ENCODE measurements around the gene SSC5D.

The SSC5D gene

DNA sequence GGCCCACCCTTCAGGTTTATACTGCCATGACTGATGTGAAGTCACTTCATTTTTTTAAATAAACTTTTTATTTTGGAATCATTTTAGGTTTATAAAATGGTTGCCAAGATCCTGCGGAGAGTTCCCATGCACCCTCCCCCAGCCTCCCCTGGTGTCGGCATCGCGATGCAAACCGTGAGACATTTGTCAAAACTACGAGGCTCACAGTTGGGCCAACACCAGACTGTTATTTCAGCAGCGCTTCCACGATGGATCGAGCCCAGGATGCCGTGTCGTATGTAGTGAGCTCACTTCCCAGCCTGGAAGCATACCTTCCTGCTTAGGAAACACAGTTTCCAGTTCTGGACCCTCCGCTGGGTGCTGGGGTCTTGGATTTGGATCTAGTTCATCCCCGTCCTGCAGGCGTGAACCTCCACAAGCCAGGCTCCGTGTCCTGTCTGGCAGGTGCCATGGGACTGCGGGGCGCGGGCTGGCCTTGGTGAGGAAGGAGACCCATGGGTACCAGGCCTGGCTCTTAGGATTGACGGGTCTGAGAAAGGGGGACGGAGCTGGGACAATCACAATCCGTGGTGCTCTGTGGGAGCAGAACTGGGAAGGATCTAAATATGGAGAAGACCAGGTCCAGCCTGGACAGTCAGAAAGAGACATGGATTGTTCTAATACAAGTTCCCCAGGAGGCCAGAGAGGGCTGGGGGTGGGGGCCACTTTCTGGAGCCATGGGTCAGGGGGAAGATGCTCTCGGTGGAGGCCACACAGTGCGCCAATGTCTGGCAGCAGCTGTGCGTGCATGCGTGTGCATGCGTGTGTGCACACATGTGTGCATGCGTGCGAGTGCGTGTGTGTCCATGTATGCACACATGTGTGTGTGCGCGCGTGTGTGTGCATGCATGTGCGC lies 51.1 kb downstream of the SSC5D start:
- no peak for DNase-seq

DNA sequence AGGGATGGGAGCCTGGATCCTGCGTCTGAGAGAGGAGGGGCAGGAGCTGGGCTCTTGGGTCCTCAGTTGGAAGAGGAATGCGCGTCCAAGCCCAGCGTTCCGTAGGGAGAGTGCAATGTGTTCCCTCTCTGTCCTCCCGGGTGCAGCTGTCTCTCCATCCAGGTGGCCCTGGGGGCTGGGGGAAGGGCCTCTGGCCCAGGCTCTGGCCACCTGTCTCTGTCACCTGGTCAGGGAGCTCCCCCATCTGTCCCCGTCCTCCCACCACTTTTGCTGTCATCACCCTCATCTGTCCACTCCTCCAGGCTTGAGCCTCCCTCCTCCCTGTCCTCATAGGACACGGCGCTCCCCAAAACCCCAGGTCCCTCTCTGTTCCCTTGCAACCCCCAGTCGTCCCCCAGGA lies 52.4 kb downstream of the SSC5D start:
- no peak for DNase-seq

DNA sequence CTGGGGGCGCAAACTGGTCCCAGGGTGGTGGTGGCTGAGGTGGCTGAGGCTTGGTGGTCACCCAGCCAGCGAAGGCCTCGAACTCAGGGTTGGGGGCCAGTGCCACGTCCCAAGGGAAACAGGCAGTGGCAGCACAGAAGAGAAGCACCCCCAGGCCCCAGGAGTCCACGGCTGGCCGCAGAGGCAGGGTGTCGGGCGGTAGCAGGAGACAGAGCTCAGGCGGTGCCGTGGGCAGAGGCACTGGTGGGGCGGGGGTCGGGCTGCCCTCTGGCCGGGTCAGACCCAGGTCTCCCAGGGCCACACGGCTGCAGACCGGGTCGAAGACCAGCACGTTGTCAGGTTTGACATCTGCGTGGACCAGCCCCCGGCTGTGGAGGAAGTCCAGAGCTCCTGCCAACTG lies 52.9 kb downstream of the SSC5D start:
- no peak for DNase-seq

GRCh38 chr19:55542292-55542855 lies 54.1 kb downstream of the SSC5D start:
- DNase-seq: no peak

- no peak for DNase-seq
Measured at GRCh38 chr19:55543567-55543966, 55.3 kb downstream of the SSC5D start.

DNA sequence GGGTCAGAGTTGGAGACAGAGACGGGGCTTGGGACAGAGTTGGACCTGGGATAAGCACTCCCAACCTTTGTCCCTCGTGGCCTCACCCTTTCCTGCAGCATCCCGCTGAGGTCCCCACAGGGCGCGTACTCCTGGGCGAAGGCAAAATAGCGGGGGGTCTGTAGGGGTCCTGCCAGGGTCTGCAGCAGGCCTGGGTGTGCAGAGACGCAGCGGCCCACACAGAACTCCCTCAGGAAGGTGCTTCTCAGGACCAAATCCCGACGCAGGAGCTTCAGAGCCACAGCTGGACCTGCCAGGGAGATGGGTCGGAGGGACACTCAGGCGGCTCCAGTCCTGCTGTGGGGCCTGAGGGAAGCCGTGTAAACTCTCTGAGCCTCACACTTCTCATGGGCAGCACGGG lies 55.8 kb downstream of the SSC5D start:
- no peak for DNase-seq

GRCh38 chr19:55544776-55545439 lies 56.7 kb downstream of the SSC5D start:
- DNase-seq: no peak

GRCh38 chr19:55545443-55545842 lies 57.2 kb downstream of the SSC5D start, which contains the start of gene SBK3:
TSS of gene SBK3 (minus strand) at chr19:55545543. CDS start at chr19:55545543, 0 bp downstream.
- no peak for DNase-seq

GRCh38 chr19:55546011-55546410 lies 57.8 kb downstream of the SSC5D start:
- DNase-seq: no peak

DNA sequence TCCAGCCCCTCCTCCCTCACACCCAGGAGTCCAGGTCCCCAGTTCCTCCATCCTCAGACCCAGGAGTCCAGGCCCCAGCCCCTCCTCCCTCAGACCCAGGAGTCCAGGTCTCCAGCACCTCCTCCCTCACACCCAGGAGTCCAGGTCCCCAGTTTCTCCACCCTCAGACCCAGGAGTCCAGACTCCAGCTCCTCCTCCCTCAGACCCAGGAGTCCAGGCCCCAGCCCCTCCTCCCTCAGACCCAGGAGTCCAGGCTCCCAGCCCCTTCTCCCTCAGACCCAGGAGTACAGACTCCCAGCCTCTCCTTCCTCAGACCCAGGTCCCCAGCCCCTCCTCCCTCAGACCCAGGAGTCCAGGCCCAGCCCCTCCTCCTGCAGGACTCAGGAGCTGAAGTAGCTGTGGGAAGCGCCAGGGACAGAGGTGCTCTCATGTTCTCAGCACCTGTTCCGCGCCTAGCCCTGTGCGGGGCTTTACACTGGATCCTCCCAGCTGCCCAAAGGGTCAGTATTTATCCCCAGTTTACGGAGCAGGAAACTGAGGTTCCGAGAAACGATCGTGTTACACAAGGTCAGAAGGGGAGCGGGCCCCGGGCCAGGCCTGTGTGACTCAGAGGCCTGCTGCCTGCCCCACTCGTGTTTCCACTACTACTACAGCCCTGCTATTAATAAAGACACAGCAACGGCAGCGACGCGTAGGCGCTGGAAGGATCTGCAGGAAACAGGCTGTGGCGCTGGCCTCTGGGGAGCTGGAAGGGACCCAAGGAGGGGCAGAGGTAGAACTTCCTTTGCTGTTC lies 58.8 kb downstream of the SSC5D start:
- DNase-seq: no peak

- DNase-seq: no peak
Measured at GRCh38 chr19:55549500-55550320, 61.5 kb downstream of the SSC5D start.

DNA sequence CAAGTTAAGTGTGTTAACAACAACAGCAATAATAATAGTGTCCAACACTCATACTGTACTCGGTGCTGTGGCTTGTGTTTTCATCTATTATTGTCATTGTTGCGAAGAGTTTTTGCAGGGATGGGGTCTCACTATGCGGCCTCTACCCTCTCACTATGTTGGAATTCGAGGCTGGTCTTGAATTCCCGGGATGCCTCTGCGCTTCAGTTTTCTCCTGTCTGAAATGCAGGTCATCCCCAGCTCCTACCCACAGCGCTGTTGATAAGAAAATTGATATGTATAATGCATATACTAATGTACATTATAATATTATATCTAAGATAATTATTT lies 62.0 kb downstream of the SSC5D start:
- no peak for DNase-seq

GRCh38 chr19:55552206-55552605 lies 64.0 kb downstream of the SSC5D start:
- no peak for DNase-seq

- no peak for DNase-seq
Measured at GRCh38 chr19:55552620-55553019, 64.4 kb downstream of the SSC5D start.

DNA sequence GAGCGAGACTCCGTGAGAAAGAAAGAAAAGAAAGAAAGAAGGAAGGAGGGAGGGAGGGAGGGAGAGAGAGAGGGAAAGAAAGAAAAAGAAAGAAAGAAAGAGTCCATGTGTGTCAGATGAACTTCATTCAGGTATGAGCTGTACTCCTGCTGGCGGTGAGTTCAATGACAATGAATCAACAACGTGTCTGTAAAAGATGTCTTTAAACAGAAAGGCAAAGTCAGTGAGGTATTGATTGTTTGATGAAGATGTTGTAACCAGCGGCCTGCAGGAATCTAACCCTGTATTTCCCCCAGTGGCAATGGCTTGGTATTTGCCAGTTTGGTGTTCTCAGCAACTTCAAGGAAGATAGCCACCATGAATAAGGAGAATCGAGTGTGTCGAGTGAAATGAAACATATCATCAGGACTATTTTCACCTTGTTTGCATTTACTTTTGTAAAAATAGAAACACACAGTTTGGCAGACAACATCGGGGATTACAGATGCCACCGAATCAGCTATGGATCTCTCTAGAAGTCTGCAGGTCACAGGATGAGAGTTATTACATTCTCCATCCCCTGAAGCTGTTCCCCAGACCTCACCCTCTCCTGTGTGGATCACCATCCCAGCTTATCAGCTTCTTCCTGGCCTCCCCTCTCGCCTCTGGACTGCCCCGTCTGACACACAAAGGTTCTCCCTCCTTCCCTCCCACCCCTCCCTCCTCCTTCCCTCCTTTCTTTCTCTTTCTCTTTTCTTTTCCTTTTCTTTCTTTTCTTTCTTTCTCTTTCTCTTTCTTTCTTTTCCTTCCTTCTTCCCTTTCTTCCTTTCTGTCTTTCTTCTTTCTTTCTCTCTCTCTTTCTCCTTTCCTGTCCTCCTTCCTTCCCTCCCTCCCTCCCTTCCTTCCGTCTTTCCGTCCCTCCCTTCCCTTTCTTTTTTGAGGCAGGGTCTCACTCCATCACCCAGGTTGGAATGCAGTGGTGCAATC lies 65.3 kb downstream of the SSC5D start:
- DNase-seq: no peak

DNA sequence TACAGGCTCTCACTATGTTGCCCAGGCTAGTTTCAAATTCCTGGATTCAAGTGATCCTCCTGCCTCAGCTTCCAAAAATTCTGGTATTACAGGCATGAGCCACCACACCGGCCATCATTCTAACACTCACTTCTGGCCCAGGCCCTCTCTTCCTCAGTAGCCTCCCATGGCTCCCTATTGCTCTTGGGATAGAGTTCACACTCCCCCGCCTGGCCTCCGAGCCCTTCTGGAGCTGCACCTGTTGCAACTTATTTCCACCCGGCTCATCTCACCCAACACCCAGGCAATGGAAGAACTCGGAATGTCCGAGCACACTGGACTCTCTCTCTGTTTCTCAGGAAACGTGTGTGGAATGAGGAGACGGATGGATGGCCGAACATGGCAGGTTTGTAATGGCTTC lies 66.1 kb downstream of the SSC5D start:
- no peak for DNase-seq

GRCh38 chr19:55554741-55555152 lies 66.5 kb downstream of the SSC5D start:
- no peak for DNase-seq

DNA sequence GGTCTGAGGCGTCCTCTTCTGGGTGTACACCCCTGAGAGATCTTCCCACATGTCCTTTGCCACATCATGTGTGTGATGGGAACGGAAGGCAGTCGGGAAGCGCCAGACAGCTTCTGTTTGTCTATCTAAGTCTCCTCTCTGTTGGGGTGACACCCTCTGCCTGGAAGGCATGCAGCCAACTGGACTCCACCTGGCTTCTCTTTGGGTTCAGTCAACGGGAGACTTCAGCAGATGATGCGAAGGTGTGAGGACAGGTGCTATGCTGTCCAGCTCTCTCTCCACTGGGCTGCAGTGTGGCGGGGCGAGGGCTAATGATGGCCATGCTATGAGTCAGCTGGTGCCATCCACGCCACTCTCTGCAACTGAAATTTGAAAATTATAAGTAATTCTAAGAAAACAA lies 71.4 kb downstream of the SSC5D start:
- no peak for DNase-seq

- DNase-seq: no peak
Measured at GRCh38 chr19:55563261-55563690, 75.0 kb downstream of the SSC5D start.

GRCh38 chr19:55566823-55567222 lies 78.6 kb downstream of the SSC5D start:
- no peak for DNase-seq

DNA sequence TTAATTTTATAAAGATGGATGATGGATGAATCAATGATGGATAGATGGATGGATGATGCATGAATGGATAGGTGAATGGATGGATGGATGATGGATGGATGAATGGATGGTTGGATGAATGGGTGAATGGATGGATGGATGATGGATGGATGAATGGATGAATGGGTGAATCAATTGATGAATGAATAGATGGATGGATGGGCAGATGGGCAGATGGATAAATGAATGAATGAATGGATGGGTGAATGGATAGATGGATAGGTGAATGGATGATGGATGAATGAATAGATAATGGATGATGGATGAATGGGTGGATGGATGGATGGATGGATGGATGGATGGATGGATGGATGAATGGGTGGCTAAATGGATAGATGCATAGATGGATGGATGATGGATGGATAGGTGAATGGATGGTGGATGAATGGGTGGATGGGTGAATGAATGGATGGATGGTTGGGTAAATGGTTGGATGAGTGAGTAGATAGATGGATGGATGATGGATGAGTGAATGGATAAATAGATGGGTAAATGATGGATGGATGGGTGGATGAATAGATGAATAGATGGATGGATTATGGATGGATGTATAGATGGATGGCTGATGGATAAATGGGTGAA lies 79.6 kb downstream of the SSC5D start:
- no peak for DNase-seq

Data from activated T-cell treated with anti-CD3 and anti-CD28 coated beads, Interleukin-2, amount 50 U/mL, for 48 hours (primary cell).